HG02642 (cell line): ENCODE measurements around the gene PTPRD.

ENCODE experiments used
- ATAC-seq: cut with Tn5 transposase; IDR thresholded peaks from one replicate; pipeline ENCODE4 v1.9.1; 2021; ENCODE audit warnings: mild to moderate bottlenecking; ENCODE audit not compliant: unreplicated experiment, poor library complexity

The PTPRD gene

GRCh38 chr9:8457055-8457454 is 2155.7 kb downstream of the PTPRD start:
- ATAC-seq: no peak

GRCh38 chr9:8456344-8456743 is 2156.5 kb downstream of the PTPRD start:
- ATAC-seq: no peak

- no peak for ATAC-seq
Observed at GRCh38 chr9:8450810-8451545, 2161.8 kb downstream of the PTPRD start.

GRCh38 chr9:8448226-8448625 is 2164.6 kb downstream of the PTPRD start:
- ATAC-seq: no peak

GRCh38 chr9:8447601-8448000 is 2165.2 kb downstream of the PTPRD start:
- no peak for ATAC-seq

- no peak for ATAC-seq
Observed at GRCh38 chr9:8437876-8438275, 2174.9 kb downstream of the PTPRD start.

GRCh38 chr9:8437259-8437658 is 2175.5 kb downstream of the PTPRD start:
- no peak for ATAC-seq

- ATAC-seq: no peak
Observed at GRCh38 chr9:8436786-8437185, 2176.0 kb downstream of the PTPRD start.

- ATAC-seq: no peak
Observed at GRCh38 chr9:8434621-8435020, 2178.2 kb downstream of the PTPRD start.

- no peak for ATAC-seq
Observed at GRCh38 chr9:8432224-8432623, 2180.6 kb downstream of the PTPRD start.

- ATAC-seq: no peak
Observed at GRCh38 chr9:8431505-8431904, 2181.3 kb downstream of the PTPRD start.

- ATAC-seq: no peak
Observed at GRCh38 chr9:8430945-8431344, 2181.9 kb downstream of the PTPRD start.

GRCh38 chr9:8429768-8430167 is 2183.0 kb downstream of the PTPRD start:
- ATAC-seq: no peak

- no peak for ATAC-seq
Observed at GRCh38 chr9:8429157-8429556, 2183.6 kb downstream of the PTPRD start.

- no peak for ATAC-seq
Observed at GRCh38 chr9:8428389-8428788, 2184.4 kb downstream of the PTPRD start.

GRCh38 chr9:8424786-8425410 is 2187.9 kb downstream of the PTPRD start:
- ATAC-seq: no peak

- no peak for ATAC-seq
Observed at GRCh38 chr9:8420416-8420815, 2192.4 kb downstream of the PTPRD start.

- no peak for ATAC-seq
Observed at GRCh38 chr9:8419596-8420275, 2193.1 kb downstream of the PTPRD start.

GRCh38 chr9:8417341-8417740 is 2195.5 kb downstream of the PTPRD start:
- no peak for ATAC-seq

- no peak for ATAC-seq
Observed at GRCh38 chr9:8412327-8412726, 2200.5 kb downstream of the PTPRD start.

GRCh38 chr9:8408575-8409190 is 2204.1 kb downstream of the PTPRD start:
- ATAC-seq: no peak
